Right forelimb (tissue), 1 donor: ENCODE results near the gene DRC1.

Experiments
- DNase-seq: peaks from one replicate; pipeline ENCODE4 v3.0.0-alpha.2; 2018

DRC1 gene

GRCh38 chr2:26400723-26401122, 997 bp upstream of the DRC1 start:
- DNase-seq: no peak

- no peak for DNase-seq
Measured at GRCh38 chr2:26407526-26407925, 5.8 kb downstream of the DRC1 start.

GRCh38 chr2:26409785-26410184, 8.1 kb downstream of the DRC1 start:
- no peak for DNase-seq

GRCh38 chr2:26410764-26411243, 9.1 kb downstream of the DRC1 start:
- DNase-seq: no peak

- no peak for DNase-seq
Measured at GRCh38 chr2:26411419-26411818, 9.7 kb downstream of the DRC1 start.

- DNase-seq: no peak
Measured at GRCh38 chr2:26412091-26412673, 10.5 kb downstream of the DRC1 start.

GRCh38 chr2:26414311-26414710, 12.6 kb downstream of the DRC1 start:
- DNase-seq: no peak

- no peak for DNase-seq
Measured at GRCh38 chr2:26421961-26422360, 20.2 kb downstream of the DRC1 start.

- DNase-seq: no peak
Measured at GRCh38 chr2:26422947-26423629, 21.4 kb downstream of the DRC1 start.

GRCh38 chr2:26423750-26424149, 22.0 kb downstream of the DRC1 start:
- no peak for DNase-seq

- DNase-seq: no peak
Measured at GRCh38 chr2:26424221-26424620, 22.5 kb downstream of the DRC1 start.

- no peak for DNase-seq
Measured at GRCh38 chr2:26428846-26429245, 27.1 kb downstream of the DRC1 start.

- DNase-seq: no peak
Measured at GRCh38 chr2:26429779-26430578, 28.3 kb downstream of the DRC1 start.

- DNase-seq: no peak
Measured at GRCh38 chr2:26430826-26431225, 29.1 kb downstream of the DRC1 start.

- DNase-seq: no peak
Measured at GRCh38 chr2:26432363-26432762, 30.6 kb downstream of the DRC1 start.

- DNase-seq: no peak
Measured at GRCh38 chr2:26432859-26433258, 31.1 kb downstream of the DRC1 start.

- no peak for DNase-seq
Measured at GRCh38 chr2:26435106-26435505, 33.4 kb downstream of the DRC1 start.

GRCh38 chr2:26438526-26438925, 36.8 kb downstream of the DRC1 start:
- no peak for DNase-seq

GRCh38 chr2:26438926-26439325, 37.2 kb downstream of the DRC1 start:
- DNase-seq: no peak

- no peak for DNase-seq
Measured at GRCh38 chr2:26442301-26442700, 40.6 kb downstream of the DRC1 start.

GRCh38 chr2:26442707-26443106, 41.0 kb downstream of the DRC1 start:
- no peak for DNase-seq

GRCh38 chr2:26444236-26444635, 42.5 kb downstream of the DRC1 start:
- DNase-seq: no peak

GRCh38 chr2:26448651-26449050, 46.9 kb downstream of the DRC1 start:
- DNase-seq: no peak
